ENCODE results near the gene C2CD4A. TPM values are rescaled to one million over a fixed set of nuclear protein-coding genes. Genes with fewer than 3 reads are reported as not detected.
"Not testable (repeated sequence)": the region's sequence is repeated elsewhere in the genome, so short reads cannot be mapped to it uniquely, and the experiment has no call there.

The C2CD4A gene
- total RNA-seq, 1 donor from 2014 or later: not detected

- Histone ChIP-seq H4K20me1 (ENCODE audit: low read depth) (peaks cover 2% of the 10 kb centered on the region), H3F3A (ENCODE audit: low read depth) (no peaks in the 10 kb centered on the region), H3K4me1 (no peaks in the 10 kb centered on the region), H3K36me3 (no peaks in the 10 kb centered on the region), H3K9ac (no peak overlapping the region), H3K79me2 (ENCODE audit: low read depth) (peaks cover 6% of the 10 kb centered on the region), H3K4me2 (no peak overlapping the region), H3K9me3 (ENCODE audit: low read depth) (no peaks in the 10 kb centered on the region), H3K27me3 (no peaks in the 10 kb centered on the region), H2AFZ (replicated peaks) (no peak overlapping the region), H3K4me3 (no peak overlapping the region), H3K27ac (no peak overlapping the region)
- TF ChIP-seq EZH2 (IDR thresholded peaks at IDR 0.05) (no peak), EZH2phosphoT487 (IDR thresholded peaks at IDR 0.05) (no peak), CTCF (IDR thresholded peaks at IDR 0.05) (no peak)
- Mint-ChIP-seq H3K9me3 (peaks cover 7% of the 10 kb centered on the region), H3K27me3 (ENCODE audit: insufficient read depth, low read depth) (no peaks in the 10 kb centered on the region), H3K36me3 (no peaks in the 10 kb centered on the region), H3K4me1 (no peaks in the 10 kb centered on the region), H3K27ac (no peak overlapping the region), H3K4me3 (no peak overlapping the region)
- no peak for DNase-seq (ENCODE audit: low spot score)
Observed at GRCh38 chr15:62046078-62046743, 20.6 kb upstream of the C2CD4A start.

GRCh38 chr15:62047282-62047827 is 19.4 kb upstream of the C2CD4A start:
- Mint-ChIP-seq H3K9me3 (peaks cover 7% of the 10 kb centered on the region), H3K4me1 (no peaks in the 10 kb centered on the region), H3K36me3 (no peaks in the 10 kb centered on the region), H3K27ac (no peak overlapping the region), H3K27me3 (ENCODE audit: insufficient read depth, low read depth) (no peaks in the 10 kb centered on the region), H3K4me3 (no peak overlapping the region)
- Histone ChIP-seq H3K9ac (no peak overlapping the region), H3F3A (ENCODE audit: low read depth) (no peaks in the 10 kb centered on the region), H3K27ac (no peak overlapping the region), H3K4me3 (no peak overlapping the region), H3K36me3 (no peaks in the 10 kb centered on the region), H2AFZ (replicated peaks) (no peak overlapping the region), H3K79me2 (ENCODE audit: low read depth) (peaks cover 18% of the 10 kb centered on the region), H4K20me1 (ENCODE audit: low read depth) (peaks cover 2% of the 10 kb centered on the region), H3K27me3 (no peaks in the 10 kb centered on the region), H3K4me2 (no peak overlapping the region), H3K4me1 (no peaks in the 10 kb centered on the region), H3K9me3 (ENCODE audit: low read depth) (no peaks in the 10 kb centered on the region)
- no peak for TF ChIP-seq EZH2 (IDR thresholded peaks at IDR 0.05)
- no peak for TF ChIP-seq EZH2phosphoT487 (IDR thresholded peaks at IDR 0.05)
- no peak for TF ChIP-seq CTCF (IDR thresholded peaks at IDR 0.05)
- DNase-seq (ENCODE audit: low spot score): no peak

- DNase-seq (ENCODE audit: low spot score); H3K4me3 ChIP-seq; H3K9ac ChIP-seq; H3K4me3 Mint-ChIP-seq; H2AFZ ChIP-seq (replicated peaks); H3K9me3 ChIP-seq (ENCODE audit: low read depth); H3K36me3 ChIP-seq; H3K27ac ChIP-seq; H3K27ac Mint-ChIP-seq; H3K27me3 Mint-ChIP-seq (ENCODE audit: insufficient read depth, low read depth); H3K27me3 ChIP-seq; H3K4me2 ChIP-seq; H3F3A ChIP-seq (ENCODE audit: low read depth); H4K20me1 ChIP-seq (ENCODE audit: low read depth); H3K36me3 Mint-ChIP-seq; H3K4me1 Mint-ChIP-seq; H3K9me3 Mint-ChIP-seq; H3K4me1 ChIP-seq: not testable (repeated sequence)
- H3K79me2 ChIP-seq (ENCODE audit: low read depth): peaks cover 23% of the 10 kb centered on the region
Observed at GRCh38 chr15:62048254-62048653, 18.5 kb upstream of the C2CD4A start.

- Mint-ChIP-seq H3K27me3 (ENCODE audit: insufficient read depth, low read depth) (no peaks in the 10 kb centered on the region), H3K4me3 (no peak overlapping the region), H3K27ac (no peak overlapping the region), H3K9me3 (peaks cover 7% of the 10 kb centered on the region), H3K4me1 (no peaks in the 10 kb centered on the region), H3K36me3 (no peaks in the 10 kb centered on the region)
- Histone ChIP-seq H3K9ac (no peak overlapping the region), H2AFZ (replicated peaks) (no peak overlapping the region), H3K9me3 (ENCODE audit: low read depth) (no peaks in the 10 kb centered on the region), H3K4me1 (no peaks in the 10 kb centered on the region), H4K20me1 (ENCODE audit: low read depth) (peaks cover 14% of the 10 kb centered on the region), H3K27me3 (no peaks in the 10 kb centered on the region), H3K27ac (no peak overlapping the region), H3K79me2 (ENCODE audit: low read depth) (peaks cover 38% of the 10 kb centered on the region), H3K36me3 (no peaks in the 10 kb centered on the region), H3F3A (ENCODE audit: low read depth) (no peaks in the 10 kb centered on the region), H3K4me3 (no peak overlapping the region), H3K4me2 (no peak overlapping the region)
- TF ChIP-seq CTCF (IDR thresholded peaks at IDR 0.05): no peak
- TF ChIP-seq EZH2phosphoT487 (IDR thresholded peaks at IDR 0.05): no peak
- TF ChIP-seq EZH2 (IDR thresholded peaks at IDR 0.05): no peak
- no peak for DNase-seq (ENCODE audit: low spot score)
Observed at GRCh38 chr15:62050115-62050514, 16.7 kb upstream of the C2CD4A start.
